Omental fat pad (tissue), 4 donors: ENCODE measurements around the gene PRKCA. TPM values are rescaled to one million over a fixed set of nuclear protein-coding genes. Genes with fewer than 3 reads are reported as not detected.

Source experiments
- ATAC-seq: fragments of 150-250 bp; one replicate; pipeline ENCODE4 v1.9.1; 2016; ENCODE audit warnings: mild to moderate bottlenecking, moderate library complexity; ENCODE audit not compliant: low FRiP score
- DNase-seq: peaks from one replicate; pipeline ENCODE4 v3.0.0-alpha.2; 2019; ENCODE audit warnings: low spot score
- CTCF ChIP-seq, 3 donors: fragments of 450-650 bp; IDR thresholded peaks; one replicate each; pipeline ENCODE4 v1.5.1; 2016 to 2017; ENCODE audit warnings: antibody characterized with exemption in 3 of 3, mild to moderate bottlenecking in 3 of 3, moderate library complexity in 2 of 3
- total RNA-seq, 4 donors: library from RNA; depleted of rRNA; stranded (reverse); fragments of >200 nt; gene quantifications; one replicate each; pipeline ENCODE4 v1.1.0, GENCODE V29; 2016

The PRKCA gene
- total RNA-seq, 4 donors from 2014 or later = 6.7 to 14.3 (median 10.3) TPM

GRCh38 chr17:66491665-66492064, 189.3 kb downstream of the PRKCA start:
- TF ChIP-seq CTCF (IDR thresholded peaks at IDR 0.05) = no peak
- DNase-seq = no peak
- ATAC-seq = no peak

- TF ChIP-seq CTCF (IDR thresholded peaks at IDR 0.05) = no peak
- DNase-seq = no peak
- ATAC-seq = no peak
Measured at GRCh38 chr17:66492080-66492479, 189.7 kb downstream of the PRKCA start.

GRCh38 chr17:66492561-66493005, 190.2 kb downstream of the PRKCA start:
- no peak for TF ChIP-seq CTCF (IDR thresholded peaks at IDR 0.05)
- DNase-seq (no peak), ATAC-seq (no peak)

GRCh38 chr17:66493283-66494019, 191.0 kb downstream of the PRKCA start:
- ATAC-seq (no peak), DNase-seq (no peak)
- TF ChIP-seq CTCF (IDR thresholded peaks at IDR 0.05) = no peak

- DNase-seq = no peak
- ATAC-seq = no peak
- no peak for TF ChIP-seq CTCF (IDR thresholded peaks at IDR 0.05)
Measured at GRCh38 chr17:66494023-66494803, 191.8 kb downstream of the PRKCA start.

GRCh38 chr17:66495035-66495434, 192.6 kb downstream of the PRKCA start:
- no peak for TF ChIP-seq CTCF (IDR thresholded peaks at IDR 0.05)
- no peak for ATAC-seq
- DNase-seq = no peak
